HEK293 (cell line): ENCODE data around the gene TMEM222.

Experiments
- CTCF ChIP-seq: fragments of 450-650 bp; formaldehyde crosslinking; IDR thresholded peaks from 2 replicates; pipeline ENCODE4 v1.5.1; 2016; ENCODE audit warnings: missing biosample characterization, missing genetic modification characterization
- GLIS2 ChIP-seq: fragments of 450-650 bp; formaldehyde crosslinking; IDR thresholded peaks from 2 replicates; pipeline ENCODE4 v1.5.1; 2016; ENCODE audit warnings: missing biosample characterization, missing genetic modification characterization
- HOXD13 ChIP-seq: sonication (generic); formaldehyde crosslinking; IDR thresholded peaks from 2 replicates; pipeline ENCODE4 v1.8.0; 2022; ENCODE audit warnings: missing genetic modification reagents, borderline replicate concordance
- REST ChIP-seq: fragments of 450-650 bp; formaldehyde crosslinking; IDR thresholded peaks from 2 replicates; pipeline ENCODE4 v1.5.1; 2016; ENCODE audit warnings: missing biosample characterization, missing genetic modification characterization
- ZNF121 ChIP-seq: fragments of 450-650 bp; formaldehyde crosslinking; IDR thresholded peaks from 2 replicates; pipeline ENCODE4 v1.5.1; 2016; ENCODE audit warnings: missing biosample characterization, missing genetic modification characterization
- ZNF280C ChIP-seq: fragments of 450-650 bp; formaldehyde crosslinking; IDR thresholded peaks from 2 replicates; pipeline ENCODE4 v1.5.1; 2016; ENCODE audit warnings: missing biosample characterization, missing genetic modification characterization
- ZNF335 ChIP-seq: fragments of 450-650 bp; formaldehyde crosslinking; conservative IDR thresholded peaks from 2 replicates; pipeline ENCODE4 v1.5.1; 2016; ENCODE audit warnings: missing biosample characterization, missing genetic modification characterization
- ZNF423 ChIP-seq: fragments of 450-650 bp; formaldehyde crosslinking; IDR thresholded peaks from 2 replicates; pipeline ENCODE4 v1.5.1; 2016; ENCODE audit warnings: missing biosample characterization, missing genetic modification characterization
- ZNF792 ChIP-seq: fragments of 450-650 bp; formaldehyde crosslinking; IDR thresholded peaks from 2 replicates; pipeline ENCODE4 v1.5.1; 2016; ENCODE audit warnings: missing biosample characterization, missing genetic modification characterization

GRCh38 chr1:27357281-27358037, 35.5 kb downstream of the TMEM222 start:
- no peak for TF ChIP-seq ZNF121 (tag by site-specific recombination)
- TF ChIP-seq ZNF335 (tag by site-specific recombination) = peak; percentile 36; the same call in 1 of the 2 replicates
- TF ChIP-seq HOXD13 (CRISPR knock-in tag) = no peak
- peak; percentile 94 for TF ChIP-seq CTCF (tag by site-specific recombination)
- no peak for TF ChIP-seq ZNF423
- TF ChIP-seq ZNF792 (tag by site-specific recombination) = no peak
- TF ChIP-seq REST (tag by site-specific recombination) = no peak
- TF ChIP-seq GLIS2 = no peak
- no peak for TF ChIP-seq ZNF280C (tag by site-specific recombination)
